Muscle layer of colon (tissue), 2 donors: ENCODE measurements around the gene DCST2.

Source experiments
- H3K27ac ChIP-seq: one replicate; pipeline ENCODE4 v1.7.0; 2013; ENCODE audit warnings: low read depth, mild to moderate bottlenecking, low read length, moderate library complexity
- H3K27me3 ChIP-seq, 2 donors: one replicate each; pipeline ENCODE4 v1.7.0; 2013; ENCODE audit warnings: low read length in 2 of 2, mild to moderate bottlenecking in 2 of 2; ENCODE audit not compliant: insufficient read depth in 2 of 2, control insufficient read depth in 1 of 2
- H3K36me3 ChIP-seq: one replicate; pipeline ENCODE4 v1.7.0; 2013; ENCODE audit warnings: mild to moderate bottlenecking, low read length; ENCODE audit not compliant: insufficient read depth
- H3K4me1 ChIP-seq: one replicate; pipeline ENCODE4 v1.7.0; 2013; ENCODE audit warnings: mild to moderate bottlenecking, low read length; ENCODE audit not compliant: insufficient read depth
- H3K4me3 ChIP-seq, 2 donors: one replicate each; pipeline ENCODE4 v1.7.0; 2013; ENCODE audit warnings: low read length in 2 of 2, low read depth in 1 of 2, mild to moderate bottlenecking in 1 of 2, moderate library complexity in 1 of 2
- H3K9ac ChIP-seq: one replicate; pipeline ENCODE4 v1.7.0; 2013; ENCODE audit warnings: low read length
- H3K9me3 ChIP-seq: one replicate; pipeline ENCODE4 v1.7.0; 2013; ENCODE audit warnings: mild to moderate bottlenecking, low read length
- donor health status: abdominal sarcoma.
- donor health status: Adenocarcinoma of cecum.

The DCST2 gene

GRCh38 chr1:155004352-155005075 lies 29.1 kb downstream of the DCST2 start:
- H3K9ac ChIP-seq: peak overlapping the region; percentile 71
- peak overlapping the region; percentile 97 for H3K27ac ChIP-seq
- H3K36me3 ChIP-seq: no peaks in the 10 kb centered on the region
- H3K4me3 ChIP-seq: peak overlapping the region; percentile 34 to 90
- peaks cover 56% of the 10 kb centered on the region for H3K4me1 ChIP-seq
- H3K27me3 ChIP-seq: no peaks in the 10 kb centered on the region
- no peaks in the 10 kb centered on the region for H3K9me3 ChIP-seq

GRCh38 chr1:155003766-155004351 lies 29.7 kb downstream of the DCST2 start:
- Histone ChIP-seq H3K9ac (peak overlapping the region; percentile 71), H3K27me3 (no peaks in the 10 kb centered on the region), H3K36me3 (no peaks in the 10 kb centered on the region), H3K27ac (peak overlapping the region; percentile 97), H3K4me3 (peak overlapping the region; percentile 34 to 90), H3K9me3 (no peaks in the 10 kb centered on the region), H3K4me1 (peaks cover 56% of the 10 kb centered on the region)

GRCh38 chr1:155003227-155003765 lies 30.3 kb downstream of the DCST2 start:
- Histone ChIP-seq H3K4me3 (peak overlapping the region; percentile 34 to 90), H3K27ac (peak overlapping the region; percentile 97), H3K4me1 (peaks cover 50% of the 10 kb centered on the region), H3K36me3 (no peaks in the 10 kb centered on the region), H3K27me3 (no peaks in the 10 kb centered on the region), H3K9ac (peak overlapping the region; percentile 71), H3K9me3 (no peaks in the 10 kb centered on the region)

- Histone ChIP-seq H3K27me3 (no peaks in the 10 kb centered on the region), H3K4me1 (peaks cover 44% of the 10 kb centered on the region), H3K4me3 (peak within 1 kb of the TSS; percentile 90 to 97), H3K27ac (peak within 1 kb of the TSS; percentile 98), H3K9me3 (no peaks in the 10 kb centered on the region), H3K36me3 (no peaks in the 10 kb centered on the region), H3K9ac (peak within 1 kb of the TSS; percentile 96)
These were observed 30.9 kb downstream of the DCST2 start, which contains the start of gene ZBTB7B for GRCh38 chr1:155002464-155003226. ZBTB7B (plus strand) TSS chr1:155002802; CDS start chr1:155014661, 11,859 bp downstream.

- no peaks in the 10 kb centered on the region for H3K9me3 ChIP-seq
- H3K4me1 ChIP-seq: peaks cover 36% of the 10 kb centered on the region
- no peaks in the 10 kb centered on the region for H3K36me3 ChIP-seq
- no peaks in the 10 kb centered on the region for H3K27me3 ChIP-seq
- H3K9ac ChIP-seq: peak overlapping the region; percentile 96
- H3K4me3 ChIP-seq: peak overlapping the region; percentile 86 to 97
- H3K27ac ChIP-seq: peak overlapping the region; percentile 98
These were observed 31.7 kb downstream of the DCST2 start for GRCh38 chr1:155001675-155002463.

GRCh38 chr1:155001425-155001674 lies 32.2 kb downstream of the DCST2 start:
- peak overlapping the region; percentile 98 for H3K27ac ChIP-seq
- no peaks in the 10 kb centered on the region for H3K36me3 ChIP-seq
- H3K27me3 ChIP-seq: no peaks in the 10 kb centered on the region
- H3K4me1 ChIP-seq: peaks cover 31% of the 10 kb centered on the region
- H3K4me3 ChIP-seq: peak overlapping the region; percentile 86 to 97
- H3K9ac ChIP-seq: peak overlapping the region; percentile 96
- no peaks in the 10 kb centered on the region for H3K9me3 ChIP-seq

- Histone ChIP-seq H3K36me3 (no peaks in the 10 kb centered on the region), H3K27ac (peak overlapping the region; percentile 98), H3K27me3 (no peaks in the 10 kb centered on the region), H3K9me3 (no peaks in the 10 kb centered on the region), H3K9ac (peak overlapping the region; percentile 96), H3K4me1 (peaks cover 26% of the 10 kb centered on the region), H3K4me3 (peak overlapping the region; percentile 86 to 97)
These were observed 32.7 kb downstream of the DCST2 start for GRCh38 chr1:155000726-155001424.

- H3K9me3 ChIP-seq: no peaks in the 10 kb centered on the region
- peak overlapping the region; percentile 96 for H3K9ac ChIP-seq
- no peaks in the 10 kb centered on the region for H3K36me3 ChIP-seq
- peaks cover 21% of the 10 kb centered on the region for H3K4me1 ChIP-seq
- H3K27ac ChIP-seq: peak overlapping the region; percentile 98
- no peaks in the 10 kb centered on the region for H3K27me3 ChIP-seq
- peak overlapping the region; percentile 52 to 75 for H3K4me3 ChIP-seq
These were observed 33.2 kb downstream of the DCST2 start for GRCh38 chr1:155000411-155000725.

GRCh38 chr1:154999571-155000410 lies 33.8 kb downstream of the DCST2 start:
- peak overlapping the region; percentile 52 to 75 for H3K4me3 ChIP-seq
- peaks cover 15% of the 10 kb centered on the region for H3K4me1 ChIP-seq

More at GRCh38 chr1:154999571-155000410, 33.8 kb downstream of the DCST2 start:
- Histone ChIP-seq H3K9ac (peak overlapping the region; percentile 94), H3K9me3 (no peaks in the 10 kb centered on the region), H3K27me3 (no peaks in the 10 kb centered on the region), H3K27ac (peak overlapping the region; percentile 95), H3K36me3 (no peaks in the 10 kb centered on the region)
